B cell (primary cell): ENCODE measurements around the gene CHPF2.

Experiments used
- EZH2 ChIP-seq: IDR thresholded peaks from 2 replicates; pipeline ENCODE4 v1.6.1; 2012; ENCODE audit warnings: borderline replicate concordance, low read depth, mild to moderate bottlenecking, moderate library complexity, low read length; ENCODE audit not compliant: insufficient read depth, poor library complexity, severe bottlenecking
- TF ChIP-seq, protein P1 (sequence below): fragments of 200-600 bp; IDR thresholded peaks from one replicate; pipeline ENCODE4 v1.8.0; 2022; ENCODE audit warnings: antibody characterized with exemption, mild to moderate bottlenecking

DNA sequence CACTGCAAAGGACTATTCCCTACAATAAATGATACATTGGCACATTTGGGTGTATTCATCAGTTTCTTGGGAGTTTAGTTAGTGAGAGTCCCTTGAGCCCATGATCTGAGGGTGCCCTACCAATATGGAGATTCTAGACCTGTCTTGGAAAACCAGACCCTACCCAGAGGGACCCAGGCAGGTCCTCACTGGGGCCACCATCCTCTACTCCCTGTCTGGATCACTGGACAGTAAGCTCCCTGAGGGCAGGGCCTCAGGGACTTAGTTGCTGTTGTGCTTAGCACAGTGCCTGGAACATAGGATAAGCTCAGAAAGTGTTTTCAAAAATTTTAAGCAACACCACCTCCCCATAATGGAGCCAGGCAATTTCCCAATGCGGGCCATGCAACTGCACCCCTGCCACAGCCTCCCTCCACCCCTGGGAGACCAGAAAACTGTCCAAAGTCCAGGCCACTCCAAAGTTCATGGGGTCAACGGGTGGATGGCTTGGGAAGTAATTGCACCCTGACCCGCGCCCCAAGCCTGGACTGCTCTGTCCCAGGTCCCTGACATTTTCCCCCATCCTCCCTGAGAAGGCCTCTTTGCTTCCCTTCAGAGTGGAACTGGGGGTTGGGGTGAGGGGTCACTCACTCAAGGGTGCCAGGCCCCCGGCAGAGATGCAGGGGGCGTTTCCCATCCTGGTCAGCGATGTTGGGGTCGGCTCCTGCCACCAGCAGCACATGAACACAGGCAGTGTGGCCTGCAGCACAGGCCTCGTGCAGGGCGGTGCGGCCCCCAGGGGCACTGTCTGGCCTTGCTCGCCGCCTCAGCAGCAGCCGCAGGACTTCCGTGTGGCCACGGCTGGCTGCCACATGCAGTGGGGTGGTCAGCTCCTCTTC is 46.3 kb upstream of the CHPF2 start:
- TF ChIP-seq, protein P1, sequence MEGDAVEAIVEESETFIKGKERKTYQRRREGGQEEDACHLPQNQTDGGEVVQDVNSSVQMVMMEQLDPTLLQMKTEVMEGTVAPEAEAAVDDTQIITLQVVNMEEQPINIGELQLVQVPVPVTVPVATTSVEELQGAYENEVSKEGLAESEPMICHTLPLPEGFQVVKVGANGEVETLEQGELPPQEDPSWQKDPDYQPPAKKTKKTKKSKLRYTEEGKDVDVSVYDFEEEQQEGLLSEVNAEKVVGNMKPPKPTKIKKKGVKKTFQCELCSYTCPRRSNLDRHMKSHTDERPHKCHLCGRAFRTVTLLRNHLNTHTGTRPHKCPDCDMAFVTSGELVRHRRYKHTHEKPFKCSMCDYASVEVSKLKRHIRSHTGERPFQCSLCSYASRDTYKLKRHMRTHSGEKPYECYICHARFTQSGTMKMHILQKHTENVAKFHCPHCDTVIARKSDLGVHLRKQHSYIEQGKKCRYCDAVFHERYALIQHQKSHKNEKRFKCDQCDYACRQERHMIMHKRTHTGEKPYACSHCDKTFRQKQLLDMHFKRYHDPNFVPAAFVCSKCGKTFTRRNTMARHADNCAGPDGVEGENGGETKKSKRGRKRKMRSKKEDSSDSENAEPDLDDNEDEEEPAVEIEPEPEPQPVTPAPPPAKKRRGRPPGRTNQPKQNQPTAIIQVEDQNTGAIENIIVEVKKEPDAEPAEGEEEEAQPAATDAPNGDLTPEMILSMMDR: no peak
- TF ChIP-seq EZH2: no peak
